ENCODE measurements around the gene MED13L.
"Not testable (repeated sequence)": the region's sequence is repeated elsewhere in the genome, so short reads cannot be mapped to it uniquely, and the experiment has no call there.

Gene MED13L

GRCh38 chr12:116137318-116137717 is 140.2 kb downstream of the MED13L start:
- no peak for DNase-seq (ENCODE audit: insufficient read length, low spot score)
- no peak for FAIRE-seq

- DNase-seq (ENCODE audit: insufficient read length, low spot score), result no peak
- no peak for FAIRE-seq
These were observed 141.2 kb downstream of the MED13L start for GRCh38 chr12:116136340-116136739.

- no peak for FAIRE-seq
- DNase-seq (ENCODE audit: insufficient read length, low spot score), result no peak
These were observed 142.1 kb downstream of the MED13L start for GRCh38 chr12:116135209-116135930.

GRCh38 chr12:116133636-116134214 is 143.8 kb downstream of the MED13L start:
- no peak for FAIRE-seq
- DNase-seq (ENCODE audit: insufficient read length, low spot score), result no peak

- FAIRE-seq (no peak), DNase-seq (ENCODE audit: insufficient read length, low spot score) (no peak)
These were observed 144.3 kb downstream of the MED13L start for GRCh38 chr12:116133149-116133548.

- DNase-seq (ENCODE audit: insufficient read length, low spot score); FAIRE-seq: not testable (repeated sequence)
These were observed 145.5 kb downstream of the MED13L start for GRCh38 chr12:116131987-116132386.

GRCh38 chr12:116131176-116131575 is 146.3 kb downstream of the MED13L start:
- DNase-seq (ENCODE audit: insufficient read length, low spot score), result no peak
- FAIRE-seq, result no peak

GRCh38 chr12:116130431-116130830 is 147.1 kb downstream of the MED13L start:
- FAIRE-seq (no peak), DNase-seq (ENCODE audit: insufficient read length, low spot score) (no peak)

GRCh38 chr12:116128779-116129178 is 148.7 kb downstream of the MED13L start:
- no peak for DNase-seq (ENCODE audit: insufficient read length, low spot score)
- no peak for FAIRE-seq

- FAIRE-seq (no peak), DNase-seq (ENCODE audit: insufficient read length, low spot score) (no peak)
These were observed 149.6 kb downstream of the MED13L start for GRCh38 chr12:116127859-116128258.

GRCh38 chr12:116126610-116127009 is 150.9 kb downstream of the MED13L start:
- FAIRE-seq, result no peak
- no peak for DNase-seq (ENCODE audit: insufficient read length, low spot score)

- DNase-seq (ENCODE audit: insufficient read length, low spot score) (no peak), FAIRE-seq (no peak)
These were observed 151.4 kb downstream of the MED13L start for GRCh38 chr12:116125956-116126566.

GRCh38 chr12:116125084-116125483 is 152.4 kb downstream of the MED13L start:
- DNase-seq (ENCODE audit: insufficient read length, low spot score), result no peak
- no peak for FAIRE-seq

GRCh38 chr12:116123451-116124258 is 153.8 kb downstream of the MED13L start:
- FAIRE-seq, result no peak

GRCh38 chr12:116122628-116123027 is 154.9 kb downstream of the MED13L start:
- no peak for DNase-seq (ENCODE audit: insufficient read length, low spot score)
- FAIRE-seq, result no peak

More at GRCh38 chr12:116123451-116124258, 153.8 kb downstream of the MED13L start:
- DNase-seq (ENCODE audit: insufficient read length, low spot score), result no peak

GRCh38 chr12:116121453-116121871 is 156.0 kb downstream of the MED13L start:
- no peak for FAIRE-seq
- DNase-seq (ENCODE audit: insufficient read length, low spot score), result no peak

- DNase-seq (ENCODE audit: insufficient read length, low spot score) (no peak), FAIRE-seq (no peak)
These were observed 160.7 kb downstream of the MED13L start for GRCh38 chr12:116116650-116117424.

GRCh38 chr12:116113398-116114130 is 163.9 kb downstream of the MED13L start:
- FAIRE-seq, result no peak

GRCh38 chr12:116106870-116107269 is 170.6 kb downstream of the MED13L start:
- no peak for FAIRE-seq

More at GRCh38 chr12:116113398-116114130, 163.9 kb downstream of the MED13L start:
- DNase-seq (ENCODE audit: insufficient read length, low spot score), result no peak

More at GRCh38 chr12:116106870-116107269, 170.6 kb downstream of the MED13L start:
- DNase-seq (ENCODE audit: insufficient read length, low spot score), result no peak

Data from GM19239 (cell line).